ENCODE data around the gene TBP.
"Not testable (repeated sequence)": the region's sequence is repeated elsewhere in the genome, so short reads cannot be mapped to it uniquely, and the experiment has no call there.

Gene TBP

GRCh38 chr6:170584954-170585498, 30.9 kb downstream of the TBP start:
- DNase-seq, result no peak
- intact Hi-C loops (cut with DNase I), result loop anchor here (1.0 kb wide), 1 partner anchor 31 kb away; the partner anchor contains the start of gene TBP

GRCh38 chr6:170590725-170591124, 36.6 kb downstream of the TBP start:
- DNase-seq, result no peak
- intact Hi-C loops (cut with DNase I), result no loop called here

GRCh38 chr6:170596426-170596825, 42.3 kb downstream of the TBP start:
- no peak for DNase-seq
- intact Hi-C loops (cut with DNase I), result no loop called here

- no peak for DNase-seq
- intact Hi-C loops (cut with DNase I), result no loop called here
Observed at GRCh38 chr6:170597278-170597677, 43.1 kb downstream of the TBP start.

- DNase-seq, result no peak
- intact Hi-C loops (cut with DNase I), result no loop called here
Observed at GRCh38 chr6:170605574-170606259, 51.5 kb downstream of the TBP start.

GRCh38 chr6:170609225-170609624, 55.1 kb downstream of the TBP start:
- DNase-seq; intact Hi-C loops (cut with DNase I): not testable (repeated sequence)

GRCh38 chr6:170612256-170612804, 58.2 kb downstream of the TBP start:
- intact Hi-C loops (cut with DNase I); DNase-seq: not testable (repeated sequence)

GRCh38 chr6:170616020-170616554, 61.9 kb downstream of the TBP start:
- intact Hi-C loops (cut with DNase I); DNase-seq: not testable (repeated sequence)

Data from posterior cingulate gyrus (tissue), 11 donors.